ENCODE measurements around the gene ZC3H6. TPM values are rescaled to one million over a fixed set of nuclear protein-coding genes. Genes with fewer than 3 reads are reported as not detected.
A peak's percentile ranks its signal among the peaks of the same experiment; 100 is the strongest.

ZC3H6 gene
- total and polyA plus RNA-seq, 2 of the 13 experiments (the other 11 are each of a cell fraction or from before 2014, with no cell fraction given), result 0.71 to 0.93 TPM

- no peak for TF ChIP-seq ZNF574 (CRISPR knock-in tag; IDR thresholded peaks at IDR 0.05)
These were observed 18.7 kb upstream of the ZC3H6 start (continued) for GRCh38 chr2:112256654-112257053.

DNA sequence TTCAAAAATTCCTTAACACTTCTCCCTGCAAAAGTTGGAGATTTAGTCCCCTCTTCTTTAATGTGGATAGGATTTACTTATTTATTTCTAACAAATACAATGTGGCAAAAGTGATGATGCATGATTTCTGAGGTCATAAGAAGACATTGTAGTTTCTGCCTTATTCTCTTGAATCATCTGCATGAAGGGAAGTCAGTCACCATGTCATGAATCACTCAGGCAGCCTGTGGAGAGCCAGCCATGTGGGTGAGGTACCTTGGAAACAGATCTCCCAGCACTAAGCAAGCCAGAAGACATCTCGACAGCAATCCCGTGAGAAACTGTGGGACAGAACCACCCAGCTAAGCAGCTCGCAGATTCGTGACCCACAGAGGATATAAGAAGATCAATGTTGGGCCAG lies 17.8 kb upstream of the ZC3H6 start:
- TF ChIP-seq DPF2 (CRISPR knock-in tag; IDR thresholded peaks at IDR 0.05; ENCODE audit: borderline replicate concordance, low read depth) (no peak), MAFK (conservative IDR thresholded peaks at IDR 0.05 in 1 of 2, IDR thresholded peaks at IDR 0.05 in 1 of 2; ENCODE audit: low read length in 2 of 2) (peak; percentile 36 to 42; a peak in 3 of 4 replicates), CREB1 (IDR thresholded peaks at IDR 0.05) (0 out of 2 replicates have a peak, but pooled peaks have one; percentile 11), CREB1 (CRISPR knock-in tag; IDR thresholded peaks at IDR 0.05) (no peak), MAFF (IDR thresholded peaks at IDR 0.05; ENCODE audit: low read depth, low read length) (0 out of 2 replicates have a peak, but pooled peaks have one; percentile 24)
- H3K27ac ChIP-seq (ENCODE audit: extremely low read length, insufficient read depth, low read length), result no peak overlapping the region
- BruUV-seq (replicated peaks), result no TSS peak
- WGBS (ENCODE audit: low lambda C conversion rate), result 33% methylated on average over 4 of the region's 4 CpGs
- ChIA-PET CTCF (ENCODE audit: low intra/inter-chr PET ratio, low total read pairs) (no interaction called here), POLR2A (no interaction called here)
- H3K4me3 ChIP-seq (replicated peaks in 1 of 3; ENCODE audit: insufficient read depth in 1 of 3, low read depth in 2 of 3, low read length in 3 of 3), result no peak overlapping the region
- H3K4me2 ChIP-seq (ENCODE audit: low read depth, low read length), result no peak overlapping the region
- no peaks in the 10 kb centered on the region for H3K36me3 ChIP-seq (replicated peaks in 1 of 2; ENCODE audit: control insufficient read depth in 1 of 2, insufficient read depth in 2 of 2, low read length in 2 of 2)
- H3K9ac ChIP-seq (ENCODE audit: insufficient read depth, low read depth, low read length), result no peak overlapping the region
- peaks cover 15% of the 10 kb centered on the region for H3K79me2 ChIP-seq (ENCODE audit: insufficient read depth, low read length)
- in situ Hi-C loops (cut with HindIII; ENCODE audit: extremely low pct_ligation_motif_present, low pct_unique_long_range_greater_than_20kb) (loop anchor here (25.0 kb wide), 1 partner anchor 180 kb away; the partner anchor contains the start of gene RGPD8), intact Hi-C loops (cut with micrococcal nuclease; ENCODE audit: unreplicated experiment) (loop anchor here (5.0 to 10.0 kb wide), 3 partner anchors 135 to 373 kb away; partner anchors contain the start of genes ANAPC1 and CHCHD5)
- H4K20me1 ChIP-seq (ENCODE audit: insufficient read depth, low read length), result no peaks in the 10 kb centered on the region
- H2AFZ ChIP-seq (ENCODE audit: low read length), result no peak overlapping the region
- no peak for FAIRE-seq
- 0 out of 5 replicates have a peak, but pooled peaks cover 0 to 1% of the 10 kb centered on the region in 2 experiments for H3K27me3 ChIP-seq (ENCODE audit: control insufficient read depth in 1 of 2, insufficient read depth in 2 of 2, low read length in 2 of 2)
- H3K4me1 ChIP-seq (ENCODE audit: insufficient read depth, low read length), result peaks cover 40% of the 10 kb centered on the region
- no peak for DNase-seq (ENCODE audit: low spot score)
- no peaks in the 10 kb centered on the region for H3K9me3 ChIP-seq (ENCODE audit: low read length)
- ATAC-seq, result no peak
